ENCODE measurements around the gene MICU2. TPM values are rescaled to one million over a fixed set of nuclear protein-coding genes. Genes with fewer than 3 reads are reported as not detected.

The MICU2 gene
- 72.5 and 85.5 TPM in 2 replicates for total RNA-seq

DNA sequence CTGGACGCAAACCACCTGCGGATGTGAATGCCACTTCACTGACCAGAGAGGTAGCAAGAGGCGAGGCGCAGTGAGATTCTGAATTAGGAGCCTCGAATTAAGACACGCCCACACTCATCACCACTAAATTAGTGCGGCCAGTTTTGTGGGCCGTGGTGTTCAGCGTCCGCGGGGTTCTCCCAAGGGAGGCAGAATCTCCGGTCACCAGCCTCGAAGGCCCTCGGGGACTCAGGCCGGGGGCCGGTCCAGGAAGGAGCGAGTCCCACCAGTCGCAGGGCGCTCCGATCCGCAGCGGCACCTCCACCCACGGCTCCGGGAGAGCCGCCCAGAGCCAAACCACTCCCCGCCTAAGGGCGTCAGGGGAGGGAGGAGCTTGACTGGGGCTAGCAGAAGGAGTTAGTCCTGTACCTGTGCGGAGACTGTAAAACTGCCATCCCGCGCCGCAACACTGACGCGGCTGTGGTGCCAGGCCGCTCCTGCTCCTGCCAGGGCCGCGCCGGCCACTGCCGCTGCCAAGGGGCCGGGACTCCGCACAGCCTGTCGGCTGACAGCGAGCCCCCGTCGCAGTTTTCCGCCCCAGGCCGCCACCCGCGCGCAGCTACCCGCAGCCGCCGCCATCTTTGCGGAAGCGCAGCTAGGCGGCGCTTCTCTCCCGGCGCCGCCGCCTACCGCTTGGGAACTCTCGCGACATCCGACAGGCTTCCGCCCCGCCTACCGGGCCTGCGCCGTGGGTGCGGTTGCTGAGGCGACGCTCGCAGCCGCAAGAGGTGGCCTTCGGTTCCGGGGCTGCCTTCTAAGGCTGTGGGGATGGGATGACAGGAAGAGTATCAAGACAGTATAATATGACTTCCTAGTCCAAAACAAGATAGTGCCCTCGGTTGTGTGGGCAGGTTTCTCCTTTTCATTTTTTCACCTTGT, at the start of gene MICU2:
TSS of gene MICU2 (minus strand) at position 640 of the 918 bp plus-strand sequence. CDS start at position 618, 22 bp downstream.
- DNase-seq (ENCODE audit: extremely low read depth, low read depth, low spot score): peak; percentile 45

- no peak for DNase-seq (ENCODE audit: extremely low read depth, low read depth, low spot score)
Measured at GRCh38 chr13:21641629-21642028, 37.7 kb upstream of the MICU2 start.

DNA sequence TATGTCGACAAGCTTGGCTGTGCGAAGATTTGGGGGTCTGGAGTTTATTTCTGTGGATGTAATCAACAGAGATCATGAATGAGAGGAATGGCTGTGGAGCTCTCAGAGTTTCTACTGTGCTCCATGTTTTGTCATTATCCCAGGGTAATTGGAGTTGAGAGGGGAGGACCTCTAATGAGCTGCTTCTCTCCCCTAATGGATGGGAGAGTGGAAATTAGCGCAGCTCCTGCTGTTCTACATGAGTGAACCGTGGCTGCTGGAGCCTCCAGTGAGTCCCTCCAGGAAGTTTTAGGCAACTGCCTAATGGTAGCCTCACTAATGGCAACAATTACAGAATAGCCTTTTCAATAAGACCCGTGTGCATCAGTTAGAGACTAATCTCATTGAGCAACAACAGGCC, 35.6 kb upstream of the MICU2 start:
- DNase-seq (ENCODE audit: extremely low read depth, low read depth, low spot score): no peak

DNA sequence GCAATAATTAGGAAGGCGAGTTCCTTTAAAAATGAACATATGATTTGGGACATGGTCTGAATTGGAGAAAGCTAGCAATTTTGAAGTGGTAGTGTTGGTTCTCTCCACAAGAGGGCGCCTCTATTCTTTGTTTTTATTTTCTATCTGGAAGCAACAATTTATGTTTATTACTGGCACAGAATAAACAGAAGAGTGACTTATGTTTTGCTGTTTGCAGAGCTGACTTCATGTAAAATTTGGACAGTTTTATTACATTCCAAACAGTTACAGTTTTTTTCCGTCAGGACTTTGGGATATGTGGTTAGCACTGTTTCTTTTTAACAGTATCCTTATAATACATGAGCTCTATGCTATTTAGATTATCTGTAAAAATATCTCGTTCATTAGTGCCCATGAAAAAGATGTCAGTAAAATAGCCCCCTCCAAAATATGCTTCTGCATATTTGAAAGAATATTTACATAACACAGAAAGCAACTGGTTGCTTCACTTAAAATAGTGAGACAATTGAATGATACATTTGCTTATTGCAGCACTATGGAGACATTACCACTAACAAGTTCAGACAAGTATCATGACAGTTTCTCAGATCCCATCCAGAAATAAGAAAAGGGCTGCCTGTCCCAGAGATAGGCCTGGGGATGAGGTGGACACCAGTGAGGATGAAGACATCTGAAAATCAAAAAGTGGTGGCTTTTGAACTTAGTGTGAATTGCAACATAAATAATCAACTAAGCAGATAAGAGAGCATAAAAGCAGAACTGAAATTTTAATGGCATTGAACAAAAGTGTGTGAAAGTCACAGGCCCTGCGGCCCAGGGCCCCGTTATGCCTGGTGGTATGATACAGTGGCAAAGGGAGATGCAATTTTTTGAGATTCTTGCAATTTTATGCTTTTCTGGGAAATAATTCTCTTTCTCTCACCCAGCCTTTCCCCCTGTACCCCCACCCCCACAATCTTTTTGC, 34.6 kb upstream of the MICU2 start:
- peak; percentile 10 for DNase-seq (ENCODE audit: extremely low read depth, low read depth, low spot score)

- no peak for DNase-seq (ENCODE audit: extremely low read depth, low read depth, low spot score)
Measured at GRCh38 chr13:21637296-21637695, 33.3 kb upstream of the MICU2 start.

DNA sequence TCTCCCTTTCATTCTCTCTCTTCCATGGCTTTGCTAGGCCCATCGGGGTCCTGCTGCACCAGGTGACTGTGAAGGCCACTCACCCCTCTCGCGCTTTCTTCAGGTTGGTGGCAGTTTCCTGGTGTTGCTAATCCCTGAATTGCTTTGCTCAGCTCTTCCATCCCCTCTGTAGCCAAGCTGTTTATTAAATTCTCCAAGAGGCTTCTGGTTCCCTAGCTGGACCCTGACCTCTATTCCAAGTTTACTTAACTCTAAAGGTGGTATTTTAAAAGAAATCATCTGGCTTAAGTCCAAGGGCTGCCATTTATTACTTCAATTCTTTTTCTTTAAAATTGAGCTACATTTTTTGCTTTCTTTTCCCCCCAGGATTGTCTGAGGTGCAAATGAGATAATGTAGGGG, 32.7 kb upstream of the MICU2 start:
- DNase-seq (ENCODE audit: extremely low read depth, low read depth, low spot score): no peak

DNA sequence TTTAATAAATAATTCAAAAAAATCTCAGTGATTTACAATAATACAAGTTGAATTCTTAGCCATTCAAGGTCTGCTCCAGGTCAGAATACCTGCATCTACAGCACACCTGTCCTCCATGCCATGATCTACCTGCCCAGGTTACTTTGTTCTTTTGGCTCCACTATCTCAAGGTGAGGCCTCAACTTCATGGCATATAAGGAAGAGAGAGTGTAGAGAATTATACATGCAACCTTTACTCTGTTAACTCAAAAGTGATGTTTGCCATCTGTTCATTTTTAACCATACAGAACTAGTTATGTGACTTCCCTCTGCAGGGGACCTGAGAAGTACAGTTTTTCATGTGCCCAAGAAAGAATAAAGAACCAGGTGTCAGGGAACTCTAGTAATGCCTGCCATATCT, 28.2 kb upstream of the MICU2 start:
- no peak for DNase-seq (ENCODE audit: extremely low read depth, low read depth, low spot score)

DNA sequence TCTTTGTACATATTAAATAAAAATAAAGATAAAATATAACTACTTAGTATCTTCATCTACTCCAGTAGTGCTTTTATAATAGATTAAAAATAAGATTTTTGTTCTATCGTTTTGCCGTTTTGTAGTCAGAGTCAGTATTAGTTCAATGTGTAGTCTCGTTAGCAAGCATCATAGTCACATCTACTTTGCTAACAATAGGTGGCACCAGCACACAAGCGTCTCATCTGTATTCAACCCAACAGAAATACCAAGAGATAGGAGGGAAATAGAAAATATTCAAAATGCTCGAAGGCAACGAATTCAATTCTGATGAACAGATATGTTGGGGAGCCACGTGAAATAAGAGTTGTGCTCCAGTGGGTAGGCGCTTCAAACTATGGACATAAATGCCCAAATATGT, 21.4 kb upstream of the MICU2 start:
- no peak for DNase-seq (ENCODE audit: extremely low read depth, low read depth, low spot score)

DNA sequence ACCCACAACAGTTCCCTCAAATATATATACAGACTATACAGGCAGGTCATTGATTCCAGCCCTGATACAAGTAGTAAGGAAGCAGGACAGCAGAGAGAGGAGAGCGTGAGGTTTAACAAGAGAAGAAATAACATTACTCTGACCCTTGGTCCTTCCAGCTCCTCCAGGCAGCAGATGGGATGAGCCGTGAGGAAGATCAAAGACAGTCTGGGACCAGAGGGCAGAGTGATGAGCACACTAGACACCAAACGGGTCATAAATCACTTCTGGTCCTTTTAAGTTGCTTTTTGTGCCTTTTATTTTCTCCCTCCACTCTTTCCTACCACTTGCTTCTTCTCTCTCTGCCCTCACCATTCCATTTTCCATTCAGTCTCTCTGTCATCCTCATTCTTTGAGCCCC, 16.9 kb upstream of the MICU2 start:
- DNase-seq (ENCODE audit: extremely low read depth, low read depth, low spot score): no peak

GRCh38 chr13:21619633-21620220, 15.8 kb upstream of the MICU2 start:
- DNase-seq (ENCODE audit: extremely low read depth, low read depth, low spot score): no peak

DNA sequence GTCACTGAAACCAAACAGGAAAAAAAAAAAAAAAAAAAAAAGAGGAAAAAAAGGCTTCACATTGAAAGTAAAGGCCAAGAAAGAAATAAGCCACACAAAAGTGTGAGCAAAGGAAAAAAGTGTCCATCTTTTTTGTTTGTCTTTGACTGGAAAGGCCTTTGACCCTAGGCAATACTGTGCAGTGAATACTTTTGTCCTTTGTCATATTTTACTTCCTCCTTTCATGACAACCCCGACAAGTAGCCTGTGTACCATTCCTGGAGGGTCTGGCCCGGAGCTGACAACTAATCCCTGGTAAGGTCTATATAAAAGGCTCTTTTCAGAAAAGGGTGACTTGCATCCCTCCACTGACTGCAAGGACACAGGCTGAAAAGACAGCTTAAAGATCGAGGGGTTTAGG, 12.9 kb upstream of the MICU2 start:
- DNase-seq (ENCODE audit: extremely low read depth, low read depth, low spot score): no peak

- no peak for DNase-seq (ENCODE audit: extremely low read depth, low read depth, low spot score)
Measured at GRCh38 chr13:21616205-21616866, 12.4 kb upstream of the MICU2 start.

DNA sequence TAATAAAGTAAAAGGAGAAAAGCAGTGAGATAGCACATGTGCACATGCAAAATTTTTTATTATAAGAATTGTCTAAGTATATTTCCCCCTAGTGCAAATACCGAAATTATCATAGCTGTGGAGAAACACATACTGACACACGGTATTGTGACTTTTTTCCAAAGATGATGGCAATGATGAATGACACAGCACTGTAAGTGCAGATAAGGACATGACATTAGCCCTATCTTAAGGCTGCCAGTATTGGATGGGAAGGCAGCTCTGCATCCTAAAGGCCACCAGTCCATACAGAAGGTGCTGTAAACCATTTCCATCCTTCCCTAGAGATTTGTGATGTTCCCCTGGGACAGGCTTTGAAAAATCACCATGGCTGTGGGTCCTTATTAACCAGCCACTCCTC, 11.5 kb upstream of the MICU2 start:
- DNase-seq (ENCODE audit: extremely low read depth, low read depth, low spot score): no peak

DNA sequence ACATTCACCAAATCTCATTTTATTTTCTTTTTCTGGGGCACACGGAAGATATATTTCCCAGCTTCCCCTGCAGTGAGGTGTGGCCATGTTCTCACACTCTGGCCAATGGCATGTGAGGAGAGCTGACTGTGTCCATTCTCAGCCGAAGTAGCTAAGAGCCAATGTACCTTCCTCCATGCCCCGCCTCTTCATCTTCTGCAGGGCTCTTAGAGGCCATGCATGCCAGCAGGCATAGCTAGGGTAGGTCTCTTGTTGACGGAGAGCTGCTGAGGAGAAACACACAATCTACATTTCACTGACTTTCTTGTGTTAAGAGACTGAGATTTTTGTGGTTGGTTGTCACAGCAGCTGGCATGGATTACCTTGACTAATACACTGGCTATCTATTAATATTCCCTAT, 9.8 kb upstream of the MICU2 start:
- DNase-seq (ENCODE audit: extremely low read depth, low read depth, low spot score): no peak

GRCh38 chr13:21611385-21611784, 7.4 kb upstream of the MICU2 start:
- DNase-seq (ENCODE audit: extremely low read depth, low read depth, low spot score): no peak

DNA sequence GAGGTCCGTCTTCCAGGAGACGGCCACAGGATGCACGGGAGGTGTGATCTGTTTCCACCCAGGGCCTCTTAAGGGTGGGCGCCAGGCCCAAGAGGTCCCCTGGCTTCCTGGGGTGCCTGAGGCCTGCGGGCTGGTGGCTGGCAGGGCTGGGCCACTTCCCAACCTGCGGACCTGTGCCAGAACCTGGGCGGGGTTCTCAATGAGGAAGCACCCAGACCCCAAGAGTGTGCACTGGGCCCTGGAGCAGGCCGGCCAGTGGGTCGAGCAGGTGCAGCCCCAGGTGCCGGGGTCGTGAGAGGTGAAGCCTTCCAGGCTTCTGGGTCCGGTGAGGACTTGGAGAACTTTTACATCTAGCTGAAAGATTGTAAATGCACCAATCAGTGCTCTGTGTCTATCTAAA, 6.7 kb upstream of the MICU2 start:
- no peak for DNase-seq (ENCODE audit: extremely low read depth, low read depth, low spot score)

GRCh38 chr13:21608961-21609360, 5.0 kb upstream of the MICU2 start:
- no peak for DNase-seq (ENCODE audit: extremely low read depth, low read depth, low spot score)

GRCh38 chr13:21606796-21607195, 2.8 kb upstream of the MICU2 start:
- no peak for DNase-seq (ENCODE audit: extremely low read depth, low read depth, low spot score)

DNA sequence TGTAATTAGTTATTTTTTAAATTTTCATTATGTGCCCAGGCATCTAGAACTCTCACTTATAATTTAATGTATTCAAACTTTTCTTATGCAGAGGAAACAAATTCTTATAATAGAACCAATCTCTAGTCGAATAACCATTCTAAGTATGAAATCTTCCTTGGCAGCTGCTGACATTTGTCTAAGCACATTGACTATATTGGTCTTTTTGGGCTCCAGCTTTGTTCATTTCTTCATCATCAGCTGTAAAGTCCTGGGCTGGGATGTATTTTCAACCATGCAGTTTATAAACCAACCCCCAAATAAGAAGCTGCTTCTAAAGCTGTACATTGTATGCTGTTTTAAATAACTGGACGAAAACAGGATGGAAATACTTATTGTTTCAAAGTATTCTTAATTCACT, 2.3 kb upstream of the MICU2 start:
- no peak for DNase-seq (ENCODE audit: extremely low read depth, low read depth, low spot score)

- DNase-seq (ENCODE audit: extremely low read depth, low read depth, low spot score): no peak
Measured at GRCh38 chr13:21596722-21597121, 7.2 kb downstream of the MICU2 start.

DNA sequence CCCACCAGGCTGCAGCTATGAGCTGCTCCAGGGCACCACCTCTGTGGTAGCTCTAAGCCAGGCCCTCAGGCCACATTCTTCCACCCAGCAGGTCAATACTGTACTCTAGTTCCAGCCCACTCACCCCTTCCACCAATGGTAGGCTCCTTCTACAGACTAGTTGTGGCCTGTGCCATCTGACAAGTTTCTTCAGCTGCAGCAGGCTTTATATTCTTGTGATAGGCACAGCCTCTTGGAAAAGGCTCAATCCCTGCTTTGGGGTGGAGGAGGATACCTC, 8.5 kb downstream of the MICU2 start:
- DNase-seq (ENCODE audit: extremely low read depth, low read depth, low spot score): no peak

Measured in glomerular endothelial cell (primary cell).